ENCODE measurements around the gene APOA4.
"Not testable (repeated sequence)": the region's sequence is repeated elsewhere in the genome, so short reads cannot be mapped to it uniquely, and the experiment has no call there.

- TF ChIP-seq, protein P1, sequence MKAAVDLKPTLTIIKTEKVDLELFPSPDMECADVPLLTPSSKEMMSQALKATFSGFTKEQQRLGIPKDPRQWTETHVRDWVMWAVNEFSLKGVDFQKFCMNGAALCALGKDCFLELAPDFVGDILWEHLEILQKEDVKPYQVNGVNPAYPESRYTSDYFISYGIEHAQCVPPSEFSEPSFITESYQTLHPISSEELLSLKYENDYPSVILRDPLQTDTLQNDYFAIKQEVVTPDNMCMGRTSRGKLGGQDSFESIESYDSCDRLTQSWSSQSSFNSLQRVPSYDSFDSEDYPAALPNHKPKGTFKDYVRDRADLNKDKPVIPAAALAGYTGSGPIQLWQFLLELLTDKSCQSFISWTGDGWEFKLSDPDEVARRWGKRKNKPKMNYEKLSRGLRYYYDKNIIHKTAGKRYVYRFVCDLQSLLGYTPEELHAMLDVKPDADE (conservative IDR thresholded peaks at IDR 0.05; ENCODE audit: control insufficient read depth, low read depth, low read length): not testable (repeated sequence)
- not testable (repeated sequence) for TF ChIP-seq EP300 (IDR thresholded peaks at IDR 0.05; ENCODE audit: low read length)
Measured at GRCh38 chr11:116801662-116802061, 21.4 kb downstream of the APOA4 start.
